HepG2 (cell line): ENCODE results near the gene SFMBT1. TPM values are rescaled to one million over a fixed set of nuclear protein-coding genes. Genes with fewer than 3 reads are reported as not detected.

Experiments used
- ATAC-seq: fragments of 200-7000 bp; cut with Tn5 transposase; 3 replicates; pipeline ENCODE4 v1.9.1; 2020; ENCODE audit warnings: mild to moderate bottlenecking, moderate library complexity
- BruUV-seq: library from RNA; stranded (reverse); fragments of 400-500 nt; replicated peaks from 2 replicates; lab custom pipeline; 2021; lab: Mats Ljungman, UMichigan
- CTCF ChIA-PET: fragments of 300-600 bp; formaldehyde crosslinking; extraction: SDS; loops from one replicate; lab custom pipeline; 2021; ENCODE audit warnings: low total read pairs, inconsistent platforms, low intra/inter-chr PET ratio; lab: Yijun Ruan, JAX
- POLR2A ChIA-PET: fragments of 350-600 bp; sonication (Branson Sonifier 250); formaldehyde crosslinking; loops from one replicate; lab custom pipeline; 2020; ENCODE audit warnings: antibody characterized with exemption, inconsistent platforms; lab: Yijun Ruan, JAX
- DNase-seq: peaks from one replicate; pipeline ENCODE4 v3.0.0-alpha.2; 2015; ENCODE audit warnings: low spot score
- FAIRE-seq: peaks from 3 replicates; lab custom pipeline; 2011; peaks lifted over from hg19 to GRCh38; lab: Jason Lieb, UNC
- H2AFZ ChIP-seq: one replicate; pipeline ENCODE4 v1.6.1; 2011; ENCODE audit warnings: low read length, inconsistent platforms
- H3K27ac ChIP-seq: fragments of 300-600 bp; 3 replicates; pipeline ENCODE4 v1.8.0; 2011; ENCODE audit warnings: mixed run types, mild to moderate bottlenecking, mixed read lengths, low read length, inconsistent platforms; ENCODE audit not compliant: insufficient read depth; ENCODE audit errors: extremely low read length
- H3K27me3 ChIP-seq, 2 experiments: fragments of 200-600 bp in 1 of 2; 2 replicates in 1 of 2; 3 replicates in 1 of 2; pipeline versions ENCODE4 v1.6.0 to v1.8.0; 2011; ENCODE audit warnings: low read length in 2 of 2, mild to moderate bottlenecking in 2 of 2, moderate library complexity in 2 of 2, inconsistent platforms in 1 of 2; ENCODE audit not compliant: insufficient read depth in 2 of 2, control insufficient read depth in 1 of 2
- H3K36me3 ChIP-seq, 2 experiments: fragments of 200-600 bp in 1 of 2; replicated peaks in 1 of 2; 2 replicates in 1 of 2; 3 replicates in 1 of 2; pipeline versions ENCODE4 v1.5.1 to v1.8.0; 2011; ENCODE audit warnings: low read length in 2 of 2, inconsistent platforms in 1 of 2; ENCODE audit not compliant: insufficient read depth in 2 of 2, control insufficient read depth in 1 of 2
- H3K4me1 ChIP-seq: 2 replicates; pipeline ENCODE4 v1.5.1; 2012; ENCODE audit warnings: low read length, inconsistent platforms; ENCODE audit not compliant: insufficient read depth
- H3K4me2 ChIP-seq: 2 replicates; pipeline ENCODE4 v1.6.0; 2011; ENCODE audit warnings: low read depth, low read length, inconsistent platforms
- H3K4me3 ChIP-seq, 3 experiments: fragments of 200-600 bp in 1 of 3; sonication (generic), shearing (Covaris generic) in 1 of 3; replicated peaks in 1 of 3; 2 replicates each; pipeline ENCODE4 v1.5.1; 2011 to 2016; ENCODE audit warnings: low read length in 3 of 3, inconsistent platforms in 2 of 3, low read depth in 2 of 3, mild to moderate bottlenecking in 2 of 3, control low read depth in 1 of 3, mixed read lengths in 1 of 3; ENCODE audit not compliant: insufficient read depth in 1 of 3
- H3K79me2 ChIP-seq: one replicate; pipeline ENCODE4 v1.6.1; 2011; ENCODE audit warnings: low read length, inconsistent platforms; ENCODE audit not compliant: insufficient read depth
- H3K9ac ChIP-seq: 2 replicates; pipeline ENCODE4 v1.6.0; 2011; ENCODE audit warnings: mild to moderate bottlenecking, low read depth, low read length, inconsistent platforms; ENCODE audit not compliant: insufficient read depth
- H3K9me3 ChIP-seq: 2 replicates; pipeline ENCODE4 v1.5.1; 2012; ENCODE audit warnings: mild to moderate bottlenecking, low read length
- H4K20me1 ChIP-seq: 2 replicates; pipeline ENCODE4 v1.6.0; 2011; ENCODE audit warnings: inconsistent platforms, mild to moderate bottlenecking, low read length, moderate library complexity; ENCODE audit not compliant: insufficient read depth
- ARHGAP35 ChIP-seq: sonication (generic); formaldehyde crosslinking; IDR thresholded peaks from 2 replicates; pipeline ENCODE4 v1.9.0; 2022; ENCODE audit warnings: mild to moderate bottlenecking, inconsistent platforms, moderate library complexity, missing genetic modification reagents, borderline replicate concordance
- ATF7-NPFF ChIP-seq: sonication (generic); formaldehyde crosslinking; IDR thresholded peaks from 2 replicates; pipeline ENCODE4 v1.8.1; 2023; ENCODE audit warnings: mild to moderate bottlenecking, low read depth, missing genetic modification reagents, moderate library complexity
- CREM ChIP-seq, 2 experiments: sonication (generic) in 1 of 2; formaldehyde crosslinking in 1 of 2; IDR thresholded peaks; 2 replicates each; pipeline versions ENCODE4 v1.4.0 to v1.6.1; 2016 to 2020; ENCODE audit warnings: antibody characterized with exemption in 1 of 2, mild to moderate bottlenecking in 1 of 2, missing genetic modification reagents in 1 of 2
- ERF ChIP-seq: IDR thresholded peaks from 2 replicates; pipeline ENCODE4 v1.6.1; 2018; ENCODE audit warnings: missing biosample characterization, missing genetic modification reagents
- FOXK2 ChIP-seq: fragments of 450-650 bp; IDR thresholded peaks from 2 replicates; pipeline ENCODE4 v1.6.1; 2016
- GTF3A ChIP-seq: sonication (generic); formaldehyde crosslinking; conservative IDR thresholded peaks from 2 replicates; pipeline ENCODE4 v1.4.0; 2020; ENCODE audit warnings: mild to moderate bottlenecking, missing genetic modification reagents
- NCOA2 ChIP-seq: sonication (generic); formaldehyde crosslinking; IDR thresholded peaks from 2 replicates; pipeline ENCODE4 v1.8.0; 2022; ENCODE audit warnings: inconsistent platforms
- NR2C2 ChIP-seq: sonication (generic); formaldehyde crosslinking; IDR thresholded peaks from 2 replicates; pipeline ENCODE4 v1.4.0; 2020; ENCODE audit warnings: missing genetic modification reagents, mild to moderate bottlenecking, moderate library complexity, borderline replicate concordance
- RAD21 ChIP-seq: fragments of 450-650 bp; formaldehyde crosslinking; IDR thresholded peaks from 2 replicates; pipeline ENCODE4 v1.5.0; 2020; ENCODE audit warnings: mild to moderate bottlenecking
- WIZ ChIP-seq: sonication (generic); formaldehyde crosslinking; IDR thresholded peaks from 2 replicates; pipeline ENCODE4 v1.5.1; 2020; ENCODE audit warnings: mild to moderate bottlenecking, missing genetic modification reagents
- ZNF7 ChIP-seq: IDR thresholded peaks from 2 replicates; pipeline ENCODE4 v1.6.1; 2016; ENCODE audit warnings: missing biosample characterization, missing genetic modification reagents
- ZNF780A ChIP-seq: sonication (generic); formaldehyde crosslinking; IDR thresholded peaks from 2 replicates; pipeline ENCODE4 v1.8.0; 2022; ENCODE audit warnings: mild to moderate bottlenecking, missing genetic modification reagents, moderate library complexity
- ZNF891 ChIP-seq: sonication (generic); formaldehyde crosslinking; IDR thresholded peaks from 2 replicates; pipeline ENCODE4 v1.5.0; 2020; ENCODE audit warnings: mild to moderate bottlenecking, missing genetic modification reagents
- WGBS: methylation state at CpG from one replicate; pipeline ENCODE4 v1.1.6; 2017; ENCODE audit warnings: low lambda C conversion rate; 5-methylcytosine and 5-hydroxymethylcytosine counted together
- in situ Hi-C: cut with HindIII; loops from 2 replicates; pipeline ENCODE4 v1.10.0; 2017; ENCODE audit warnings: low pct_unique_long_range_greater_than_20kb; ENCODE audit not compliant: extremely low pct_ligation_motif_present
- intact Hi-C: fragments of 100-400 bp; cut with micrococcal nuclease; formaldehyde crosslinking; loops from one replicate; pipeline ENCODE4 v1.10.0; 2022; ENCODE audit not compliant: unreplicated experiment
- polyA plus RNA-seq, 8 experiments: library from polyadenylated mRNA; depleted of rRNA in 3 of 8; stranded (reverse) in 7 of 8; unstranded in 1 of 8; fragments of >200 nt; fragmentation: Illumina TruSeq in 4 of 8; extraction: Trizol in 4 of 8; gene quantifications; 2 replicates each; pipeline versions ENCODE4 v1.2.1 to v1.2.3, GENCODE V29; 2011 to 2016; ENCODE audit warnings: low read depth in 4 of 8, missing spikeins in 1 of 8, mixed read lengths in 1 of 8; ENCODE audit not compliant: insufficient read depth in 1 of 8
- total RNA-seq, 5 experiments: library from RNA; depleted of rRNA; stranded (reverse); fragments of >200 nt; fragmentation: Illumina TruSeq; extraction: Trizol; gene quantifications; 2 replicates each; pipeline ENCODE4 v1.2.3, GENCODE V29; 2016; ENCODE audit warnings: low read depth in 1 of 5
- TF ChIP-seq, protein P1 (sequence below): sonication (generic); formaldehyde crosslinking; IDR thresholded peaks from 2 replicates; pipeline ENCODE4 v1.4.0; 2020; ENCODE audit warnings: mild to moderate bottlenecking, missing genetic modification reagents
- TF ChIP-seq, protein P2 (sequence below): sonication (generic); formaldehyde crosslinking; IDR thresholded peaks from 2 replicates; pipeline ENCODE4 v1.8.0; 2022; ENCODE audit warnings: mild to moderate bottlenecking, missing genetic modification reagents
- TF ChIP-seq, protein P3 (sequence below): IDR thresholded peaks from 2 replicates; pipeline ENCODE4 v1.6.1; 2016; ENCODE audit warnings: low read depth, missing genetic modification reagents, missing compliant biosample characterization

SFMBT1 gene
- total and polyA plus RNA-seq, 2 of the 13 experiments (the other 11 are each of a cell fraction or from before 2014, with no cell fraction given) = 3.8 to 12.8 TPM

DNA sequence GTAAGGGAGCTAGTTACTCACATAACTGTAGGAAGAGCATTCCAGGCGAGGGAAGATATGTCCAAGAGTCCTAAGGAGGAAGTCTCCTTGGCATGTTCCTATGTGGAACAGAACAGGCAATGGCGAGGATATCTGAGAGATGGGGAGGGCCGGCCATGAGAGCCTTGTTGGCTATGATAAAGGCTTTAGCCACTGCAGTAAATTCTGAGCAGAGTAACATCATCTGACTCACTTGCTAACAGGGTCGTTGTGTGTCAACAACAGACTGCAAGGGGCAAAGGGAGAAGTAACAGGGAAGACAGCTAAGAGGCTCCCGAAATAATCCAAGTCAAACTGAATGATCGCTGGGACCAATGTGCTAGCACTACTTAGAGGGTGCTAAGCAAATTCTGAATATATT, 21.6 kb downstream of the SFMBT1 start (continued):
- TF ChIP-seq, protein P1, sequence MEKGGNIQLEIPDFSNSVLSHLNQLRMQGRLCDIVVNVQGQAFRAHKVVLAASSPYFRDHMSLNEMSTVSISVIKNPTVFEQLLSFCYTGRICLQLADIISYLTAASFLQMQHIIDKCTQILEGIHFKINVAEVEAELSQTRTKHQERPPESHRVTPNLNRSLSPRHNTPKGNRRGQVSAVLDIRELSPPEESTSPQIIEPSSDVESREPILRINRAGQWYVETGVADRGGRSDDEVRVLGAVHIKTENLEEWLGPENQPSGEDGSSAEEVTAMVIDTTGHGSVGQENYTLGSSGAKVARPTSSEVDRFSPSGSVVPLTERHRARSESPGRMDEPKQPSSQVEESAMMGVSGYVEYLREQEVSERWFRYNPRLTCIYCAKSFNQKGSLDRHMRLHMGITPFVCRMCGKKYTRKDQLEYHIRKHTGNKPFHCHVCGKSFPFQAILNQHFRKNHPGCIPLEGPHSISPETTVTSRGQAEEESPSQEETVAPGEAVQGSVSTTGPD (CRISPR knock-in tag) = no peak
- TF ChIP-seq ERF (CRISPR knock-in tag) = no peak
- no peak for TF ChIP-seq ZNF780A (CRISPR knock-in tag)
- no peak for TF ChIP-seq WIZ (CRISPR knock-in tag)
- TF ChIP-seq, protein P2, sequence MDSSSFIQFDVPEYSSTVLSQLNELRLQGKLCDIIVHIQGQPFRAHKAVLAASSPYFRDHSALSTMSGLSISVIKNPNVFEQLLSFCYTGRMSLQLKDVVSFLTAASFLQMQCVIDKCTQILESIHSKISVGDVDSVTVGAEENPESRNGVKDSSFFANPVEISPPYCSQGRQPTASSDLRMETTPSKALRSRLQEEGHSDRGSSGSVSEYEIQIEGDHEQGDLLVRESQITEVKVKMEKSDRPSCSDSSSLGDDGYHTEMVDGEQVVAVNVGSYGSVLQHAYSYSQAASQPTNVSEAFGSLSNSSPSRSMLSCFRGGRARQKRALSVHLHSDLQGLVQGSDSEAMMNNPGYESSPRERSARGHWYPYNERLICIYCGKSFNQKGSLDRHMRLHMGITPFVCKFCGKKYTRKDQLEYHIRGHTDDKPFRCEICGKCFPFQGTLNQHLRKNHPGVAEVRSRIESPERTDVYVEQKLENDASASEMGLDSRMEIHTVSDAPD (CRISPR knock-in tag) = no peak

DNA sequence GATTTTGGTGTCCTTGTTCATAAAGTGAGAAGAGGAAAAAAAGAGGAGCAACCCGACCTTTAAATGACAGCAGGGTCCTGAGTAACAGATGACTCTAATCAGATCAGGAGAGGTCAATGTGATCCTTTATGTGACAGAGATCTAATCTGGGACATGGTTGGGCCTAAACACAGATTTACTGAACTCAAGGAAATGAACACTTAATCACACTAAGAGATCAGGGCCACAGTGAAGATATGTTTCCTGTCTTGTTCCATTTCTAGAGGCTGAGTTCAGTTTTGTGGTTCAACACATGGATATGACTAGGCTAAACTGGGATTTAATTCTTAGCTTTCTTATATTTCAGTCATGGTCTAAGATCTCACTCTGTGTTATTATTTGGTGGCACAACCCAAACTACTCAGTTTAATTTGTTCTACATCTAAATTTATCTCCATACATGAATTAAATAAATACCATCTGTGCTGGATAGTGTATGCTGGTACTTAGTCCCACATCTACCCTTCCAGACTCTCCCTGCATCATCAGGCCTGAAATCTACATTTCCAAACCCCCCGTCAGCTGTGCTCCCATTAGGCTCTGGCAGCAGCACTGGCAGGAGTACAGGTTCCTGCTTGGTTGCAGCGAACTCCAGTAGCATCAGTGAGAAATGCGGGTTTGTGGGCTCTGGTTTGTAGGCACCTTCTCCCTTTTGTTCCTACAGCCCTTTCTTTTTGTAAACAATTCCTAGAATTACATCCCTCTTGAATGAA, 22.6 kb downstream of the SFMBT1 start:
- CTCF ChIA-PET = no interaction called here
- H3K4me3 ChIP-seq = no peak overlapping the region
- FAIRE-seq (no peak), ATAC-seq (no peak), DNase-seq (no peak)
- no peak overlapping the region for H3K9ac ChIP-seq
- H3K79me2 ChIP-seq = peaks cover 19% of the 10 kb centered on the region
- in situ Hi-C loops (no loop called here), intact Hi-C loops (no loop called here)
- BruUV-seq = no TSS peak
- H3K27me3 ChIP-seq = no peaks in the 10 kb centered on the region
- WGBS = 93% methylated on average over 4 of the region's 4 CpGs
- POLR2A ChIA-PET = no interaction called here
- H3K36me3 ChIP-seq = no peaks in the 10 kb centered on the region
- no peak overlapping the region for H2AFZ ChIP-seq
- H3K4me2 ChIP-seq = no peak overlapping the region
- peaks cover 11% of the 10 kb centered on the region for H3K4me1 ChIP-seq
- no peaks in the 10 kb centered on the region for H4K20me1 ChIP-seq
- H3K27ac ChIP-seq = no peak overlapping the region
- no peaks in the 10 kb centered on the region for H3K9me3 ChIP-seq
- TF ChIP-seq NR2C2 = no peak
- TF ChIP-seq, protein P3, sequence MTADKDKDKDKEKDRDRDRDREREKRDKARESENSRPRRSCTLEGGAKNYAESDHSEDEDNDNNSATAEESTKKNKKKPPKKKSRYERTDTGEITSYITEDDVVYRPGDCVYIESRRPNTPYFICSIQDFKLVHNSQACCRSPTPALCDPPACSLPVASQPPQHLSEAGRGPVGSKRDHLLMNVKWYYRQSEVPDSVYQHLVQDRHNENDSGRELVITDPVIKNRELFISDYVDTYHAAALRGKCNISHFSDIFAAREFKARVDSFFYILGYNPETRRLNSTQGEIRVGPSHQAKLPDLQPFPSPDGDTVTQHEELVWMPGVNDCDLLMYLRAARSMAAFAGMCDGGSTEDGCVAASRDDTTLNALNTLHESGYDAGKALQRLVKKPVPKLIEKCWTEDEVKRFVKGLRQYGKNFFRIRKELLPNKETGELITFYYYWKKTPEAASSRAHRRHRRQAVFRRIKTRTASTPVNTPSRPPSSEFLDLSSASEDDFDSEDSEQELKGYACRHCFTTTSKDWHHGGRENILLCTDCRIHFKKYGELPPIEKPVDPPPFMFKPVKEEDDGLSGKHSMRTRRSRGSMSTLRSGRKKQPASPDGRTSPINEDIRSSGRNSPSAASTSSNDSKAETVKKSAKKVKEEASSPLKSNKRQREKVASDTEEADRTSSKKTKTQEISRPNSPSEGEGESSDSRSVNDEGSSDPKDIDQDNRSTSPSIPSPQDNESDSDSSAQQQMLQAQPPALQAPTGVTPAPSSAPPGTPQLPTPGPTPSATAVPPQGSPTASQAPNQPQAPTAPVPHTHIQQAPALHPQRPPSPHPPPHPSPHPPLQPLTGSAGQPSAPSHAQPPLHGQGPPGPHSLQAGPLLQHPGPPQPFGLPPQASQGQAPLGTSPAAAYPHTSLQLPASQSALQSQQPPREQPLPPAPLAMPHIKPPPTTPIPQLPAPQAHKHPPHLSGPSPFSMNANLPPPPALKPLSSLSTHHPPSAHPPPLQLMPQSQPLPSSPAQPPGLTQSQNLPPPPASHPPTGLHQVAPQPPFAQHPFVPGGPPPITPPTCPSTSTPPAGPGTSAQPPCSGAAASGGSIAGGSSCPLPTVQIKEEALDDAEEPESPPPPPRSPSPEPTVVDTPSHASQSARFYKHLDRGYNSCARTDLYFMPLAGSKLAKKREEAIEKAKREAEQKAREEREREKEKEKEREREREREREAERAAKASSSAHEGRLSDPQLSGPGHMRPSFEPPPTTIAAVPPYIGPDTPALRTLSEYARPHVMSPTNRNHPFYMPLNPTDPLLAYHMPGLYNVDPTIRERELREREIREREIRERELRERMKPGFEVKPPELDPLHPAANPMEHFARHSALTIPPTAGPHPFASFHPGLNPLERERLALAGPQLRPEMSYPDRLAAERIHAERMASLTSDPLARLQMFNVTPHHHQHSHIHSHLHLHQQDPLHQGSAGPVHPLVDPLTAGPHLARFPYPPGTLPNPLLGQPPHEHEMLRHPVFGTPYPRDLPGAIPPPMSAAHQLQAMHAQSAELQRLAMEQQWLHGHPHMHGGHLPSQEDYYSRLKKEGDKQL (CRISPR knock-in tag) = no peak
- no peak for TF ChIP-seq CREM (IDR thresholded peaks at IDR 0.05)
- TF ChIP-seq CREM (CRISPR knock-in tag; IDR thresholded peaks at IDR 0.05) = no peak
- TF ChIP-seq ZNF891 (CRISPR knock-in tag) = no peak
- TF ChIP-seq RAD21 (CRISPR knock-in tag) = no peak
- no peak for TF ChIP-seq ARHGAP35
- TF ChIP-seq FOXK2 = no peak
- no peak for TF ChIP-seq ATF7-NPFF
- TF ChIP-seq ZNF7 (CRISPR knock-in tag) = no peak
- TF ChIP-seq NCOA2 (CRISPR knock-in tag) = no peak
- no peak for TF ChIP-seq GTF3A (CRISPR knock-in tag)
